ENCODE data around the gene DNM1. TPM values are rescaled to one million over a fixed set of nuclear protein-coding genes. Genes with fewer than 3 reads are reported as not detected.

Gene DNM1
- total RNA-seq, 1 donor from 2014 or later, result 30.1 TPM

DNA sequence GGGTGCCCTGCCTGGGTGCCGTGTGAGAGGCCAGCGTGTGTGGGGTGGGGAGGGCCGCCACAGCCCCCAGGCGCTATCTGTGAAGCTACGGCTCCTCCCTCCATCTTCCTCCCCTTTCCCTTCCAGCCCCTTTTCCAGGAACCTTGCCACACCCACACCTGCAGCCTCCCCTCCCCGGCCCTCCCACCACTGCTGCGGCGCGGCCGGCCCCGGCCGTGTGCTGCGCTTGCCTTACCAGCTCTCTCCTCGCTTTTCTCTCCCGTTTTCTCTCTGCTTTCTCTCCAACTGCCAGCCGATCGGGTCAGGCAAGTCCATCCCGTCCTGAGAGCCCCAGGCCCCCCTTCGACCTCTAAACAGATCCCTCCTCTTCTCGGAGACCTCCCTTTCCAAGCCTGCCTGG is 51.2 kb downstream of the DNM1 start:
- Histone ChIP-seq H3F3A (ENCODE audit: low read depth) (peaks cover 13% of the 10 kb centered on the region), H3K4me1 (peaks cover 7% of the 10 kb centered on the region), H3K9ac (no peak overlapping the region), H3K9me3 (ENCODE audit: low read depth) (no peaks in the 10 kb centered on the region), H3K4me2 (no peak overlapping the region), H3K4me3 (no peak overlapping the region), H4K20me1 (ENCODE audit: low read depth) (peaks cover 24% of the 10 kb centered on the region), H3K27ac (no peak overlapping the region), H2AFZ (replicated peaks) (no peak overlapping the region), H3K27me3 (peaks cover 20% of the 10 kb centered on the region), H3K79me2 (ENCODE audit: low read depth) (no peaks in the 10 kb centered on the region), H3K36me3 (no peaks in the 10 kb centered on the region)
- no peaks in the 10 kb centered on the region for H3K9me3 Mint-ChIP-seq
- DNase-seq (ENCODE audit: low spot score), result no peak
- TF ChIP-seq EZH2 (IDR thresholded peaks at IDR 0.05), result no peak
- TF ChIP-seq, protein P1, sequence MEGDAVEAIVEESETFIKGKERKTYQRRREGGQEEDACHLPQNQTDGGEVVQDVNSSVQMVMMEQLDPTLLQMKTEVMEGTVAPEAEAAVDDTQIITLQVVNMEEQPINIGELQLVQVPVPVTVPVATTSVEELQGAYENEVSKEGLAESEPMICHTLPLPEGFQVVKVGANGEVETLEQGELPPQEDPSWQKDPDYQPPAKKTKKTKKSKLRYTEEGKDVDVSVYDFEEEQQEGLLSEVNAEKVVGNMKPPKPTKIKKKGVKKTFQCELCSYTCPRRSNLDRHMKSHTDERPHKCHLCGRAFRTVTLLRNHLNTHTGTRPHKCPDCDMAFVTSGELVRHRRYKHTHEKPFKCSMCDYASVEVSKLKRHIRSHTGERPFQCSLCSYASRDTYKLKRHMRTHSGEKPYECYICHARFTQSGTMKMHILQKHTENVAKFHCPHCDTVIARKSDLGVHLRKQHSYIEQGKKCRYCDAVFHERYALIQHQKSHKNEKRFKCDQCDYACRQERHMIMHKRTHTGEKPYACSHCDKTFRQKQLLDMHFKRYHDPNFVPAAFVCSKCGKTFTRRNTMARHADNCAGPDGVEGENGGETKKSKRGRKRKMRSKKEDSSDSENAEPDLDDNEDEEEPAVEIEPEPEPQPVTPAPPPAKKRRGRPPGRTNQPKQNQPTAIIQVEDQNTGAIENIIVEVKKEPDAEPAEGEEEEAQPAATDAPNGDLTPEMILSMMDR (IDR thresholded peaks at IDR 0.05), result no peak
- no peak for TF ChIP-seq EZH2phosphoT487 (IDR thresholded peaks at IDR 0.05)
- H3K4me1 Mint-ChIP-seq, result peaks cover 13% of the 10 kb centered on the region
- H3K36me3 Mint-ChIP-seq, result peaks cover 21% of the 10 kb centered on the region
- H3K27ac Mint-ChIP-seq, result no peak overlapping the region
- peaks cover 5% of the 10 kb centered on the region for H3K27me3 Mint-ChIP-seq (ENCODE audit: insufficient read depth, low read depth)
- H3K4me3 Mint-ChIP-seq, result no peak overlapping the region

DNA sequence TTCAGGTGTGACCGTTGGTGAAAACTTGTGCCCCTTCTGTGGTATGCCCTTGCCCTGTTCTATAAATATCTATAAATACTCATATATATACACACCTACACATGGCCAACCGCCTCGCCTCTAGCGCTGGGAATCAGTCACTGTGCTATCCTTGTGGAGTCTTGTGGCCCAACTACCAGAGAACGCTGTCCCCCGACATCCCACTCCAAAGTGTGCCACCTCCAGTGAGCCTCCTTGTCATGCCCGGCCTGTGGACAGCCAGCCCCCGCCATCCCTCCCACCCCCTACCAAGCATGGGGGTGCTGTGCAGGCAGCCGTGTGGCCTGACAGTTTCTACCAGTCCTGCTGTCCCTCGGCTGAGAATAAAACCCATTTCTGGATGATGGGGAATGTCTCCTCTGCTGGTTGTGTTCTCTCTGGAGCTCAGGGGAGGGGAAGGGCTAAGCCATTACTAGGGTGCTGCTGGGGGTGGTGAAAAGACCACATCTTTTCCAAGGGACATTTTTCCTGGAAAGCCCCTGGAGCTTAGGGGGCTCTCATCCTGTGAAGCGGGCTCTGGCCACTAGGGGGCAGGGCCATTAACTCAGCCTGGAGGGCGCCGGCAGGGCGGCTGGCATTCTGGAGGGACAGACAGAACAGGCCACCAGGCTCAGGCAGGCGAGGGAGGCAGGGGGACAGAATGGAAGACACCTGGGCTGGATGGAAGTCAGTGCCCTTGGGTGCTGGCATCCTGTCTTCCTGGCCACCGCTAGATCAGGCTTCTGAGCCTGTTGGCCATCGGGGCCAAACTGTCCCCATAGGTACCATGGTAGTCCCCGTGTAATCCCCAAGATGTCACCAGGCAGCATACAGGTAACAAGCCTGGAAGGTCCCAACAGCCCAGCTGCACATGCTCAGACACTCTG is 51.9 kb downstream of the DNM1 start:
- Mint-ChIP-seq H3K27ac (no peak overlapping the region), H3K36me3 (peaks cover 17% of the 10 kb centered on the region)

DNA sequence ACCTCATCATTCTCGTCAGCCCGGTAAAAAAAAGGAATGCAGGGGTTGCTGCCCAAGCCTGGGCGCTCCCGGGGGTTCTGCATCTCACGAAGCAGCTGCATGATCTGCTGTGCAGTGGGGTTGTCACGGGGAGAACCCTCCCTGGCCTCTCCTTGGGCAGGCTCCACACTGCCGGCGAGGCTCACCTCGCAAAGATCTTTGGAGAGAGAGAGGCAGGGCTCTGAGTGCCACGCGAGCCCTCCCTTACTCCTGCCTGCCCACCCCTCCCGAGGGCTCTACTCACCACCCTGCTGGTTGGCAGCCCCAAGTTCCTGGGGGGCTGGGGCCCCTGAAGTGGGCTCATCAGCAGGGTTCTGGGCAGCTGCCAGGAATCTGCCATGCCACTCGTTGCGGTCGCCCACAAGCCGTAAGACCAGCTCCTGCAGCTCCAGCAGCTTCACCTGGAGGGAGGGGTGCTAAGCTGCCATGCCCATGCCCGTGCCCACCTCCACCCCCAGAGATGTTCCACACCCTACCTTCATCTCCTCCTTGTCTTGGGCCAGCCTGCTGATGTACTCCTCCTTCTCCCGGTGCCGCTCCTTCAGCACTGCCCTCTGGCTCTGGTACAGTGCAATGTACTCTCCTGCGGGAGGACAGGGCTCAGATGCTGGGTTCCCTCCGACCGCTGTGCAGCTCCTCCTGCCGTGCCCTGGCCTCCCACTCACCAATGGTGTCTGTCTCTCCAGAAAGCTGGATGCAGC is 54.1 kb downstream of the DNM1 start:
- peaks cover 20% of the 10 kb centered on the region for H3K36me3 Mint-ChIP-seq
- no peaks in the 10 kb centered on the region for H3K4me1 ChIP-seq
- peak overlapping the region; percentile 64 for H3K4me3 Mint-ChIP-seq
- H3K79me2 ChIP-seq (ENCODE audit: low read depth), result no peaks in the 10 kb centered on the region
- no peak overlapping the region for H2AFZ ChIP-seq (replicated peaks)
- H3K4me3 ChIP-seq, result no peak overlapping the region
- peaks cover 15% of the 10 kb centered on the region for H4K20me1 ChIP-seq (ENCODE audit: low read depth)
- peaks cover 5% of the 10 kb centered on the region for H3F3A ChIP-seq (ENCODE audit: low read depth)
- no peaks in the 10 kb centered on the region for H3K9me3 ChIP-seq (ENCODE audit: low read depth)
- H3K4me1 Mint-ChIP-seq, result peaks cover 5% of the 10 kb centered on the region
- no peak overlapping the region for H3K27ac Mint-ChIP-seq
- H3K36me3 ChIP-seq, result no peaks in the 10 kb centered on the region
- no peaks in the 10 kb centered on the region for H3K9me3 Mint-ChIP-seq
- no peak overlapping the region for H3K27ac ChIP-seq
- no peak overlapping the region for H3K9ac ChIP-seq
- peaks cover 8% of the 10 kb centered on the region for H3K27me3 Mint-ChIP-seq (ENCODE audit: insufficient read depth, low read depth)
- H3K27me3 ChIP-seq, result no peaks in the 10 kb centered on the region
- no peak for DNase-seq (ENCODE audit: low spot score)
- TF ChIP-seq, protein P1 (IDR thresholded peaks at IDR 0.05), result no peak
- TF ChIP-seq EZH2phosphoT487 (IDR thresholded peaks at IDR 0.05), result no peak
- no peak for TF ChIP-seq EZH2 (IDR thresholded peaks at IDR 0.05)
- no peak overlapping the region for H3K4me2 ChIP-seq

More for the DNA sequence above, 51.9 kb downstream of the DNM1 start:
- H3F3A ChIP-seq (ENCODE audit: low read depth), result peaks cover 6% of the 10 kb centered on the region
- peaks cover 10% of the 10 kb centered on the region for H3K4me1 Mint-ChIP-seq
- no peak overlapping the region for H3K4me3 Mint-ChIP-seq
- no peak for TF ChIP-seq EZH2 (IDR thresholded peaks at IDR 0.05)
- TF ChIP-seq, protein P1 (IDR thresholded peaks at IDR 0.05), result peak; percentile 91
- H3K27ac ChIP-seq, result no peak overlapping the region
- no peak overlapping the region for H2AFZ ChIP-seq (replicated peaks)
- H3K9ac ChIP-seq, result no peak overlapping the region
- H4K20me1 ChIP-seq (ENCODE audit: low read depth), result peaks cover 24% of the 10 kb centered on the region
- no peak overlapping the region for H3K4me2 ChIP-seq
- no peaks in the 10 kb centered on the region for H3K79me2 ChIP-seq (ENCODE audit: low read depth)
- H3K9me3 ChIP-seq (ENCODE audit: low read depth), result no peaks in the 10 kb centered on the region
- H3K27me3 ChIP-seq, result peaks cover 12% of the 10 kb centered on the region
- no peaks in the 10 kb centered on the region for H3K36me3 ChIP-seq
- peaks cover 7% of the 10 kb centered on the region for H3K4me1 ChIP-seq
- DNase-seq (ENCODE audit: low spot score), result peak; percentile 89
- no peak overlapping the region for H3K4me3 ChIP-seq
- H3K9me3 Mint-ChIP-seq, result no peaks in the 10 kb centered on the region
- H3K27me3 Mint-ChIP-seq (ENCODE audit: insufficient read depth, low read depth), result peaks cover 5% of the 10 kb centered on the region

Data from neural progenitor cell (in vitro differentiated cells).